IMR-90 (cell line): ENCODE results near the gene RPL26. TPM values are rescaled to one million over a fixed set of nuclear protein-coding genes. Genes with fewer than 3 reads are reported as not detected.

ENCODE experiments used
- ATAC-seq: fragments of 200-7000 bp; cut with Tn5 transposase; 2 replicates; pipeline ENCODE4 v1.9.1; 2020; ENCODE audit warnings: low read depth, mild to moderate bottlenecking, moderate library complexity
- BruUV-seq: library from RNA; stranded (reverse); fragments of 400-500 nt; replicated peaks from 2 replicates; lab custom pipeline; 2021; lab: Mats Ljungman, UMichigan
- CTCF ChIA-PET: fragments of 300-600 bp; formaldehyde crosslinking; extraction: SDS; loops from one replicate; lab custom pipeline; 2021; ENCODE audit warnings: antibody characterized with exemption; lab: Yijun Ruan, JAX
- POLR2A ChIA-PET: fragments of 300-600 bp; sonication (Branson Sonifier 250); formaldehyde crosslinking; loops from one replicate; lab custom pipeline; 2022; ENCODE audit warnings: antibody characterized with exemption; ENCODE audit not compliant: unreplicated experiment; lab: Charles Lee
- DNase-seq: peaks from one replicate; pipeline ENCODE4 v3.0.0; 2013
- H2AFZ ChIP-seq: replicated peaks from 2 replicates; pipeline ENCODE3; 2013; ENCODE audit warnings: low read length, mild to moderate bottlenecking; ENCODE audit not compliant: poor library complexity
- H2AK5ac ChIP-seq: 2 replicates; pipeline ENCODE4 v1.6.1; 2013; ENCODE audit warnings: low read depth, low read length, inconsistent platforms
- H2AK9ac ChIP-seq: replicated peaks from 2 replicates; pipeline ENCODE3; 2013; ENCODE audit warnings: mild to moderate bottlenecking, low read depth, low read length, moderate library complexity; ENCODE audit not compliant: poor library complexity
- H2BK120ac ChIP-seq: 2 replicates; pipeline ENCODE4 v1.6.1; 2013; ENCODE audit warnings: low read depth, low read length, inconsistent platforms
- H2BK15ac ChIP-seq: 3 replicates; pipeline ENCODE4 v1.6.1; 2013; ENCODE audit warnings: low read depth, low read length, inconsistent platforms
- H2BK20ac ChIP-seq: 2 replicates; pipeline ENCODE4 v1.6.1; 2013; ENCODE audit warnings: low read depth, mild to moderate bottlenecking, inconsistent platforms, low read length, moderate library complexity
- H2BK5ac ChIP-seq: 2 replicates; pipeline ENCODE4 v1.6.1; 2013; ENCODE audit warnings: mild to moderate bottlenecking, low read depth, low read length, inconsistent platforms; ENCODE audit not compliant: poor library complexity, severe bottlenecking
- H3K14ac ChIP-seq: replicated peaks from 2 replicates; pipeline ENCODE4 v1.6.1; 2013; ENCODE audit warnings: low read depth, low read length, inconsistent platforms
- H3K18ac ChIP-seq: 2 replicates; pipeline ENCODE4 v1.6.1; 2013; ENCODE audit warnings: low read depth, low read length, control low read depth
- H3K23ac ChIP-seq: 2 replicates; pipeline ENCODE4 v1.6.1; 2013; ENCODE audit warnings: low read depth, low read length, inconsistent platforms
- H3K27ac ChIP-seq: 2 replicates; pipeline ENCODE4 v1.5.1; 2013; ENCODE audit warnings: mild to moderate bottlenecking, control low read depth, low read length; ENCODE audit not compliant: insufficient read depth
- H3K27me3 ChIP-seq: 2 replicates; pipeline ENCODE4 v1.6.1; 2013; ENCODE audit warnings: low read length; ENCODE audit not compliant: control insufficient read depth, insufficient read depth
- H3K36me3 ChIP-seq: 2 replicates; pipeline ENCODE4 v1.6.1; 2013; ENCODE audit warnings: low read length, mixed read lengths; ENCODE audit not compliant: control insufficient read depth, insufficient read depth
- H3K4ac ChIP-seq: 2 replicates; pipeline ENCODE4 v1.6.1; 2013; ENCODE audit warnings: low read depth, low read length, inconsistent platforms
- H3K4me1 ChIP-seq: 2 replicates; pipeline ENCODE4 v1.6.1; 2013; ENCODE audit warnings: low read length, mixed read lengths; ENCODE audit not compliant: control insufficient read depth, insufficient read depth
- H3K4me2 ChIP-seq: 2 replicates; pipeline ENCODE4 v1.6.1; 2013; ENCODE audit warnings: low read depth, mild to moderate bottlenecking, control low read depth, low read length, moderate library complexity
- H3K4me3 ChIP-seq: 2 replicates; pipeline ENCODE4 v1.5.1; 2013; ENCODE audit warnings: low read depth, mild to moderate bottlenecking, control low read depth, low read length, moderate library complexity; ENCODE audit not compliant: insufficient read depth
- H3K56ac ChIP-seq: 2 replicates; pipeline ENCODE4 v1.6.1; 2013; ENCODE audit warnings: low read length, inconsistent platforms; ENCODE audit not compliant: insufficient read depth; ENCODE audit errors: extremely low read depth
- H3K79me1 ChIP-seq, 2 experiments: 2 replicates each; pipeline ENCODE4 v1.6.1; 2013; ENCODE audit warnings: low read length in 2 of 2, inconsistent platforms in 1 of 2, low read depth in 1 of 2
- H3K9ac ChIP-seq: 2 replicates; pipeline ENCODE4 v1.6.1; 2013; ENCODE audit warnings: low read depth, low read length, control low read depth
- H3K9me1 ChIP-seq: 2 replicates; pipeline ENCODE4 v1.6.1; 2013; ENCODE audit warnings: low read length, inconsistent platforms; ENCODE audit not compliant: insufficient read depth
- H3K9me3 ChIP-seq: 2 replicates; pipeline ENCODE4 v1.6.1; 2013; ENCODE audit warnings: low read length; ENCODE audit not compliant: control insufficient read depth, insufficient read depth
- H4K20me1 ChIP-seq: 2 replicates; pipeline ENCODE4 v1.6.1; 2013; ENCODE audit warnings: low read length, inconsistent platforms; ENCODE audit not compliant: insufficient read depth
- H4K5ac ChIP-seq: 2 replicates; pipeline ENCODE4 v1.6.1; 2013; ENCODE audit warnings: mild to moderate bottlenecking, low read depth, low read length, control low read depth
- H4K8ac ChIP-seq, 2 experiments: 2 replicates each; pipeline ENCODE4 v1.6.1; 2013; ENCODE audit warnings: low read depth in 2 of 2, low read length in 2 of 2, control low read depth in 1 of 2, inconsistent platforms in 1 of 2
- H4K91ac ChIP-seq: 2 replicates; pipeline ENCODE4 v1.6.1; 2013; ENCODE audit warnings: low read depth, low read length, inconsistent platforms; ENCODE audit not compliant: insufficient read depth
- MXI1 ChIP-seq: IDR thresholded peaks from 2 replicates; pipeline ENCODE4 v1.6.1; 2012; ENCODE audit warnings: low read depth, mild to moderate bottlenecking, low read length, moderate library complexity, borderline replicate concordance
- WGBS, 2 experiments: methylation state at CpG; one replicate each; pipeline versions ENCODE4 v1.1.5 to v1.1.7; 2013; ENCODE audit warnings: missing lambda C conversion rate in 2 of 2; ENCODE audit not compliant: insufficient read length in 1 of 2; ENCODE audit errors: extremely low coverage in 2 of 2; 5-methylcytosine and 5-hydroxymethylcytosine counted together
- dilution Hi-C: fragments of 300-500 bp; cut with HindIII; formaldehyde crosslinking; loops from one replicate; pipeline ENCODE4 v1.14.3; 2018; ENCODE audit warnings: low sequenced_read_pairs; ENCODE audit not compliant: unreplicated experiment
- in situ Hi-C: fragments of 300-500 bp; cut with MboI; formaldehyde crosslinking; loops from 3 replicates; pipeline ENCODE4 v1.14.3; 2019; ENCODE audit warnings: low sequenced_read_pairs, inconsistent platforms, mixed read lengths
- intact Hi-C: fragments of 100-400 bp; cut with micrococcal nuclease; formaldehyde crosslinking; loops from 2 replicates; pipeline ENCODE4 v1.10.0; 2022
- polyA plus RNA-seq, 3 experiments: library from polyadenylated mRNA; depleted of rRNA; stranded (reverse); fragments of >200 nt; gene quantifications; 2 replicates each; pipeline ENCODE4 v1.2.3, GENCODE V29; 2012; ENCODE audit warnings: low replicate concordance in 1 of 3
- total RNA-seq: library from RNA; depleted of rRNA; stranded (reverse); fragments of >200 nt; gene quantifications from 2 replicates; pipeline ENCODE4 v1.2.3, GENCODE V29; 2012

The RPL26 gene
- total and polyA plus RNA-seq, 2 of the 4 experiments (the other 2 are of a cell fraction), result 4,763 to 5,013 TPM

- no peak overlapping the region for H3K14ac ChIP-seq
- no peaks in the 10 kb centered on the region for H3K4me1 ChIP-seq
- peaks cover 27% of the 10 kb centered on the region for H3K27me3 ChIP-seq
- BruUV-seq, result no TSS peak
- ChIA-PET POLR2A (no interaction called here), CTCF (no interaction called here)
- WGBS, 2 experiments, result no CpG with 5 or more reads among the region's 4 CpGs
- H2BK5ac ChIP-seq, result no peak overlapping the region
- H3K9me3 ChIP-seq, result no peaks in the 10 kb centered on the region; the same call in 1 of the 2 replicates
- H4K5ac ChIP-seq, result no peak overlapping the region
- H3K27ac ChIP-seq, result no peak overlapping the region
- ATAC-seq, result no peak
- no peak overlapping the region for H4K8ac ChIP-seq
- no peak overlapping the region for H3K4ac ChIP-seq
- H3K56ac ChIP-seq, result no peak overlapping the region
- no peak overlapping the region for H2AK9ac ChIP-seq
- dilution Hi-C loops, result no loop called here
- H3K18ac ChIP-seq, result no peak overlapping the region
- H2BK15ac ChIP-seq, result no peak overlapping the region
- no peak for TF ChIP-seq MXI1
- H4K20me1 ChIP-seq, result no peaks in the 10 kb centered on the region
- intact Hi-C loops, result no loop called here
- no peak overlapping the region for H3K9ac ChIP-seq
- in situ Hi-C loops, result no loop called here
- H3K4me2 ChIP-seq, result no peak overlapping the region
- no peak overlapping the region for H4K91ac ChIP-seq
- DNase-seq, result no peak
- H2AFZ ChIP-seq, result no peak overlapping the region
- no peak overlapping the region for H2AK5ac ChIP-seq
- H3K79me1 ChIP-seq, result no peaks in the 10 kb centered on the region
- no peaks in the 10 kb centered on the region for H3K36me3 ChIP-seq
- no peak overlapping the region for H3K23ac ChIP-seq
- H2BK120ac ChIP-seq, result no peak overlapping the region
- no peak overlapping the region for H3K4me3 ChIP-seq
- H3K9me1 ChIP-seq, result no peaks in the 10 kb centered on the region
- H2BK20ac ChIP-seq, result no peak overlapping the region
Measured at GRCh38 chr17:8341456-8341855, 41.5 kb downstream of the RPL26 start.
